Measurements from ENCODE around the gene ETV3L.

The ETV3L gene

GRCh38 chr1:157047062-157047410 lies 52.6 kb downstream of the ETV3L start:
- no peak overlapping the region for H3K27ac ChIP-seq
- TF ChIP-seq CTCF (conservative IDR thresholded peaks at IDR 0.05) = no peak
- TF ChIP-seq ZFX (IDR thresholded peaks at IDR 0.05) = no peak

- peak within 1 kb of the TSS; percentile 89 for H3K27ac ChIP-seq
Measured at GRCh38 chr1:157045250-157046218, 54.1 kb downstream of the ETV3L start, which contains the start of gene ARHGEF11. Gene ARHGEF11, minus strand, starts transcription at chr1:157045742. Its CDS starts 1,412 bp downstream, at chr1:157044330.

GRCh38 chr1:157044326-157044725 lies 55.3 kb downstream of the ETV3L start:
- no peak for TF ChIP-seq CTCF (conservative IDR thresholded peaks at IDR 0.05)
- TF ChIP-seq ZFX (IDR thresholded peaks at IDR 0.05) = no peak
- H3K27ac ChIP-seq = no peak overlapping the region

More at GRCh38 chr1:157045250-157046218, 54.1 kb downstream of the ETV3L start, which contains the start of gene ARHGEF11:
- TF ChIP-seq CTCF (conservative IDR thresholded peaks at IDR 0.05) (no peak), ZFX (IDR thresholded peaks at IDR 0.05) (peak; percentile 94)

- H3K27ac ChIP-seq = no peak overlapping the region
- TF ChIP-seq CTCF (conservative IDR thresholded peaks at IDR 0.05) (no peak), ZFX (IDR thresholded peaks at IDR 0.05) (no peak)
Measured at GRCh38 chr1:157043685-157044084, 55.9 kb downstream of the ETV3L start.

- no peak for TF ChIP-seq CTCF (conservative IDR thresholded peaks at IDR 0.05)
- TF ChIP-seq ZFX (IDR thresholded peaks at IDR 0.05) = no peak
- no peak overlapping the region for H3K27ac ChIP-seq
Measured at GRCh38 chr1:157042846-157043245, 56.8 kb downstream of the ETV3L start.

All from C4-2B (cell line).